A673 (cell line): ENCODE data around the gene AHDC1. TPM values are rescaled to one million over a fixed set of nuclear protein-coding genes. Genes with fewer than 3 reads are reported as not detected.

ENCODE experiments used
- BruUV-seq: library from RNA; stranded (reverse); fragments of 400-500 nt; replicated peaks from 2 replicates; lab custom pipeline; 2021; lab: Mats Ljungman, UMichigan
- CTCF ChIA-PET: fragments of 300-600 bp; sonication (Branson Sonifier 250); formaldehyde crosslinking; loops from one replicate; lab custom pipeline; 2022; ENCODE audit warnings: antibody characterized with exemption; lab: Charles Lee
- POLR2A ChIA-PET: fragments of 300-600 bp; sonication (Branson Sonifier 250); formaldehyde crosslinking; loops from one replicate; lab custom pipeline; 2022; ENCODE audit warnings: antibody characterized with exemption; ENCODE audit not compliant: low non-redundant PET; lab: Charles Lee
- DNase-seq: peaks from one replicate; pipeline ENCODE4 v3.0.0-alpha.2; 2015; ENCODE audit warnings: low spot score
- H3K27ac ChIP-seq: fragments of 200-600 bp; sonication (generic); 2 replicates; pipeline ENCODE4 v1.5.1; 2016; ENCODE audit warnings: mixed run types, low read depth, mild to moderate bottlenecking, mixed read lengths, antibody characterized with exemption, low read length; ENCODE audit not compliant: poor library complexity, severe bottlenecking
- H3K27me3 ChIP-seq: fragments of 200-600 bp; sonication (generic); replicated peaks from 2 replicates; pipeline ENCODE4 v1.6.1; 2017; ENCODE audit warnings: mixed run types, low read depth, mild to moderate bottlenecking, mixed read lengths, antibody characterized with exemption, low read length; ENCODE audit not compliant: insufficient read depth, poor library complexity
- H3K36me3 ChIP-seq: fragments of 200-600 bp; sonication (generic); 2 replicates; pipeline ENCODE4 v1.6.1; 2016; ENCODE audit warnings: mixed run types, mild to moderate bottlenecking, mixed read lengths, antibody characterized with exemption, low read length; ENCODE audit not compliant: insufficient read depth, poor library complexity, severe bottlenecking
- H3K4me1 ChIP-seq: fragments of 200-600 bp; sonication (generic); 2 replicates; pipeline ENCODE4 v1.6.1; 2017; ENCODE audit warnings: mixed run types, mild to moderate bottlenecking, mixed read lengths, antibody characterized with exemption, low read length; ENCODE audit not compliant: insufficient read depth, poor library complexity, severe bottlenecking
- H3K4me3 ChIP-seq: fragments of 200-600 bp; sonication (generic); 2 replicates; pipeline ENCODE4 v1.5.1; 2016; ENCODE audit warnings: low read depth, mixed run types, mild to moderate bottlenecking, mixed read lengths, low read length; ENCODE audit not compliant: poor library complexity, severe bottlenecking
- H3K9me3 ChIP-seq: fragments of 200-600 bp; sonication (generic); 2 replicates; pipeline ENCODE4 v1.6.1; 2016; ENCODE audit warnings: mixed run types, low read depth, mild to moderate bottlenecking, mixed read lengths, antibody characterized with exemption, low read length; ENCODE audit not compliant: poor library complexity, severe bottlenecking
- CTCF ChIP-seq: fragments of 300-800, 200-600 bp; sonication (generic); conservative IDR thresholded peaks from 2 replicates; pipeline ENCODE4 v1.5.1; 2017; ENCODE audit warnings: low read depth, mild to moderate bottlenecking, antibody characterized with exemption, low read length, moderate library complexity, mixed read lengths
- EZH2 ChIP-seq: fragments of 200-600 bp; sonication (generic); IDR thresholded peaks from 2 replicates; pipeline ENCODE4 v1.6.1; 2017; ENCODE audit warnings: borderline replicate concordance, low read depth, mild to moderate bottlenecking, mixed read lengths, antibody characterized with exemption, low read length; ENCODE audit not compliant: poor library complexity, severe bottlenecking
- intact Hi-C: fragments of 100-400 bp; cut with micrococcal nuclease; formaldehyde crosslinking; loops from one replicate; pipeline ENCODE4 v1.10.0; 2022; ENCODE audit not compliant: unreplicated experiment
- total RNA-seq: library from RNA; stranded (reverse); gene quantifications from 2 replicates; pipeline ENCODE4 v1.2.3, GENCODE V29; 2021

Gene AHDC1
- total RNA-seq, 1 experiment from 2014 or later = 33.2 TPM

- no peaks in the 10 kb centered on the region for H3K27me3 ChIP-seq
- no peak for TF ChIP-seq EZH2
- TF ChIP-seq CTCF = no peak
- H3K4me1 ChIP-seq = peaks cover 52% of the 10 kb centered on the region
- no peaks in the 10 kb centered on the region for H3K36me3 ChIP-seq
- ChIA-PET CTCF (interaction anchor here (1.1 kb wide), 1 partner anchor 9 kb away, joined by 4 read pairs; no protein-coding TSS in a partner anchor), POLR2A (no interaction called here)
- DNase-seq = no peak
- no peaks in the 10 kb centered on the region for H3K9me3 ChIP-seq
- peak overlapping the region; percentile 71 for H3K27ac ChIP-seq
- no TSS peak for BruUV-seq
- intact Hi-C loops = no loop called here
- no peak overlapping the region for H3K4me3 ChIP-seq
Measured at GRCh38 chr1:27577504-27578188, 26.3 kb downstream of the AHDC1 start.

- H3K27me3 ChIP-seq = no peaks in the 10 kb centered on the region
- H3K36me3 ChIP-seq = no peaks in the 10 kb centered on the region
- no peak for DNase-seq
- TF ChIP-seq CTCF = no peak
- no peak for TF ChIP-seq EZH2
- BruUV-seq = no TSS peak
- CTCF ChIA-PET = interaction anchor here (1.1 kb wide), 1 partner anchor 8 kb away, joined by 4 read pairs; no protein-coding TSS in a partner anchor
- peak overlapping the region; percentile 32 for H3K27ac ChIP-seq
- no peaks in the 10 kb centered on the region for H3K9me3 ChIP-seq
- no peak overlapping the region for H3K4me3 ChIP-seq
- POLR2A ChIA-PET = no interaction called here
- H3K4me1 ChIP-seq = peaks cover 59% of the 10 kb centered on the region
- intact Hi-C loops = no loop called here
Measured at GRCh38 chr1:27576806-27577227, 27.1 kb downstream of the AHDC1 start.

- no peaks in the 10 kb centered on the region for H3K27me3 ChIP-seq
- H3K9me3 ChIP-seq = no peaks in the 10 kb centered on the region
- intact Hi-C loops = no loop called here
- TF ChIP-seq CTCF = no peak
- no peak for TF ChIP-seq EZH2
- no TSS peak for BruUV-seq
- no peak for DNase-seq
- ChIA-PET POLR2A (no interaction called here), CTCF (interaction anchor here (0.6 to 1.4 kb wide), 6 partner anchors 14 to 491 kb away, joined by 4 to 11 read pairs (median 8); partner anchors contain the start of gene IFI6)
- peak overlapping the region; percentile 38 for H3K4me3 ChIP-seq
- peaks cover 59% of the 10 kb centered on the region for H3K4me1 ChIP-seq
- no peaks in the 10 kb centered on the region for H3K36me3 ChIP-seq
- H3K27ac ChIP-seq = peak overlapping the region; percentile 32
Measured at GRCh38 chr1:27575840-27576331, 28.1 kb downstream of the AHDC1 start.
